ENCODE results near the gene GNA15.

Gene GNA15

DNA sequence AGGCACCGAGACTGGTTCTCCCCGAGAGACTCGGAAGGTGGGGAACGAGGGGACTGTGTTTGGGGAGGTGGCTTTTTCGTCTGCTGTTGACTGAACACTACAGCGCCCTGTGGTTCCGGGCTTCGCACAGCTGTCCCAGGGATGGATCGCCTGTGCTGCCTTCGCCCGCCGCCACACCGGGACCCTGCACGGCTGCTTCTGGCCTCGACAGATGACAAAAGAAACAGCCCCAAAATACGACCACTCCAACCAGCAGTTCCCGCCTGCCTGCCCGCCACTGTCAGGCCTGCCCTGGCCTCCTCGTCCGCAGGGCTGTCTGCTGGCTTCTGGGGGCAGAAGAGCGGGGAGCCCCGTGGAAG lies 13.3 kb upstream of the GNA15 start:
- DNase-seq = no peak

DNA sequence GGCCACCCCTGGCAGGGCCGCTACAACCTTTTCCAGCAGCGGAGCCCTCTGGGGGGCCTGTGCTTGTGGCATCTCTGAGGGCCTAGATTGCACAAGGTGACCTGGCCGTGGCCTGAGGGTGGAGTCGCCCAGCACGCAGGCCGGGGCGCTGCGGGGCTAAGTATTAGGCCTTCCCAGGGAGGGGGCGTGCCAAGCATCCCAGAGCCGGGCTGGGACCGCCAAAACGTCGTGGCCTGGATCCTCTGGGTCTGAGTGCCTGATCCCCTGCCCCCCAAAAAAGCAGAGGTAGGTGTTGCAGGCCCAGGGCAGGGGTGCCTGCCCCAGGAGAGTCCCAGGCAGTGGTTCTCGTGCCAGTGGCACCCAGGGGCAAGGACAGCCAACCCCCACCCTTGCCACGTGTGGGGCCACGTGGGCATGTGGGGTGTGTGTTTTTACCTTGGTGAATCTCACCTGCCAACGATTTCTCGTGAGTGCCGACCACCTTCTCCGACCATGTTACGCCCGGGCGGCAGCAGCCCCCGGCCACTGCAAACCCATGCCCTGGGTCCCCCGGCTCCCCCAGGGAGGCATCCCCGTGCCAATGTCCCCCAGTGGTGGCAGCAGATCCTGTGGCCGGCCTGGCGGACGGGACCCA lies 12.6 kb upstream of the GNA15 start:
- no peak for DNase-seq

DNA sequence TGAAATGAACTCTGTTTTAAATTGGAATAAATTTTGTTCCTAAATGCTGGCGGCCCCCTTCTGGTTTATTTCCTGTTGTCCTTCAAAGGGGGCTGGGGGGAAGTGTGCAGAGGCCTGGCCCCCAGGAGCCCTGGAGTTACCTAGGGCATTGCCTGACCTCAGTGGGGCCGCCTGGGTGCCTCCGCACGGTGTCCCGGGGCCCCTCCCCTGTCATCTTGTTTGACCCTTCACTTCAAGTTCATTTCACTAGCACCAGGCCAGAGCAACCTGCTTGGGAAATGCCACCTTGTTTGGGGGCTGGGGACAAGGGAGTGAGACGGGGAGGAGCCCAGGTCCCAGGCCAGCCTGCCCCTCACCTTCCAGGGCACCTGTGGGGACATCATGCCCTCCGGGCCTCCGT lies 11.9 kb upstream of the GNA15 start:
- no peak for DNase-seq

DNA sequence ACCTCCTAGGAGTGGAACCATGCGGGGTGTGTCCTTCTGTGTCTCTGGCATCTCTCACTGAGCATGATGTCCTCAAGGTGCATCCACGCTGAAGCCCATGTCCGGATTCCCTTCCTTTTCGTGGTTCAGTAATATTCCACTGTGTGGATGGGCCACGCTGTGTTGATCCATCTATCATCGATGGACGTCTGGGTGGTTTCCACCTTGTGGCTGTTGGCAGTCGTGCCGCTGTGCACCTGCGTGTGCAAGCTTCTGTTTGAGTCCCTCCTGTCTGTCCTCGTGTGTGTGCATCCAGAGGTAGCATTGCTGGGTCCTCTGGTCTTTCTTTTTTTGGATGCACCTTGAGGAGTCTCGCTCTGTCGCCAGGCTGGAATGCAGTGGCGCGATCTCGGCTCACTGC lies 11.2 kb upstream of the GNA15 start:
- no peak for DNase-seq

DNA sequence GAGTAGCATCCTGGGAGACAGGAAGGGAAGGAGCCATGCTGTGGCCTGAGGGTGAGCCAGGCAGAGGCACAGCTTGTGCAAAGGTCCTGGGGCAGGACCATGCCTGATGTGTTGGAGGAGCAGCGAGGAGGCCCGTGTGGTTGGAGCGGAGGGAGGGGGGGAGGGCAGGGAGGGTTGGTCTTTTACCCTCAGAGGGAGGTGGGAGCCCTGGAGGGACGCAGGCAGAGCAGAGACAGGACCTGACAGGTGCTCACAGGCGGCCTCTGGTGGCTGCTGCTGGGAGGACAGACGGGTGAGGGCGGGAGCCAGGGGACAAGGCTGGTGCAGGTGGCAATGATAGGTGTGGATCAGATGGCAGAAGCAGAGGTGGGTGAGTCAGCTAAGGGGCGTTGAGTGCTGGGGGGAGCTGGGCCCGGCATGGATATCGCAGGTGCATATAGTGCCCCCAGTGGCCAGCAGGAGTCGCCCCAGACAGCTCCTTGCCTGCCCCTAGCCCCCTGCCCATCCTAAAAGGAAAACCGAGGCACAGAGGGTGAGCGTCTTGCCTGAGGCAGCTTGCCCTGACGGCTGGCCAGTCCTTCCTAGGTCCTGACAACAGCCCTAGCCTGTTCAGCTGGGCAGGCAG lies 9.8 kb upstream of the GNA15 start:
- DNase-seq = peak; percentile 82

DNA sequence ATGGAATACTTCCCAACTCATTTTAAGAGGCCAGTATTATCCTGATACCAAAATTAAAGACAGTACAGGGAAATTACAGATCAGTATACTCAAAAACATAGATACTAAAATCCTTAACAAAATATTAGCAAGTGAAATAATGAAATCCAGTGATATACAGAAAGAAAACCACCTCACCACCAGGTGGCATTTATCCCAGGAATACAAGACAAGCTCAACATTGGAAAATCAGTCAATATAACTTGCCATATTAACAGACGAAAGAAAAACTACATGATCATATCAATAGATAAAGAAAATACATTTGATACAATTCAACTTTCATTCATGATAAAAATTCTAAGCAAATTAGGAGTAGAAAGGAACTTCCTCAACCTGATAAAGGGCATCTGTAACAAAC lies 6.7 kb upstream of the GNA15 start:
- no peak for DNase-seq

DNA sequence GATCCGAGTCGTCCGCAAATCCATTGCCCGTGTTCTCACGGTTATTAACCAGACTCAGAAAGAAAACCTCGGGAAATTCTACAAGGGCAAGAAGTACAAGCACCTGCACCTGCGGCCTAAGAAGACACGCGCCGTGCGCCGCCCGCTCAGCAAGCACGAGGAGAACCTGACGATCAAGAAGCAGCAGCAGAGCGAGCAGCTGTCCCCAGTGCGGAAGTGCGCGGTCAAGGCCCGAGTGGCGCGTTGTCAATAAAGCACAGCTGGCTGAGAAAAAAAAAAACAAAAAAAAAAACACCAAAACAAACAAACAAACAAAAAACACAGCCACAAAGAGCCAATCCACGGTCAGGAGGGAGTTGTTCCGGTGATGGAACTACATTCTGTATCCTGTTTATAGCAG lies 4.7 kb upstream of the GNA15 start:
- DNase-seq = no peak

DNA sequence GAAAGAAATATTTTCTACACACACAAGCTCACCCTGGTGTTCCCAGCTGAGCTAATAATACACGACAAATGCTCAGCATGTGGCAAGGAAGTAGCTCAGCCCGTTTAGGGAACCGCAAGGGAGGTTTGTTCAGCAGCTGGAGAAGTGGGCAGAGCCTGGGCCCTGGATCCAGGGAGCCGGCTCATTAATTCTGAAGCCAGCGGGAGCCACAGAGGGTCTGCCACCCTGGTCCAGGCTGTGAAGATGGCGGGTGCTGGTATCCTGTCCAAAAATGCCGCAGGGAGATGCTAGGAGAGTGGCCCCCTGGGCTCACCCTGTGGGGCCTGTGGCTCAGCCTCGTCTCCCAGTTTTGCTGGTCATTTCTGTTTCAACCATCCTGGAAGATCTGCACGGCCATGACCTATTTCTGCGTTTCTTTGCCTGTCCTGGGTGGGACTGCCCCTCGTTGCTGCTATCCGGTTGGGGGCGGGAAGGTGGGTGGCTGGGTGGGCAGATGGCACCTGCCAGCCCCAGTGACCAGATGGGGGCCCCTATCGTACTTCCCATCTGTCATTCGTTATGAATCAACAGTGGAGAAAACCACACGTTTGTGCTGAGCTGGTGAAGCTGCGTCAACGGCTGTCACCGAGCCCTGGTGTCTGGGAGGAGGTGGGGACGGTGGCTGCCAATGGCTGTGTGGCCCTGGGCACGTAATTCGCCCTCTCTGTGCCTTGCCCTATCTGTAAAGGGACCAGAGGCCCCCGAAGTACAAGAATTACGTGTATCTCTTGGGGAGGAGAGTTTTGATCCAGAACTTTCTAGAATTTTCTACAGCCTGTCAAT lies 2.7 kb upstream of the GNA15 start:
- DNase-seq = peak; percentile 75

DNA sequence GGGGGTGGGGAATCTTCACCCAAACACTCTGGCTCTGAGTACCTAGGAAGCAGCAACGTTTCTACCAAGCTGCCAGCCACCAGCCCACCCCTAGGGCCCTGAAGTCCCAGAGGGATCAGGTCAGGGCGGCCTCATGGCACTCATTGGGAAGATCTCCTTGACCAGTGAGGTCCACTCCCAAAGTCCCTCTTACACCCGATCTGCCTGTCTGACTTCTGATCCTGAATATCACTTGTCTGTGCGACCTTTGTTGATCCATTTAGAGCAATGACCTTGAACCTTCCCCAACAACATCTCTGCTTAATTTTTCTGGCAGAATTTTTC lies 2.1 kb upstream of the GNA15 start:
- DNase-seq = no peak

DNA sequence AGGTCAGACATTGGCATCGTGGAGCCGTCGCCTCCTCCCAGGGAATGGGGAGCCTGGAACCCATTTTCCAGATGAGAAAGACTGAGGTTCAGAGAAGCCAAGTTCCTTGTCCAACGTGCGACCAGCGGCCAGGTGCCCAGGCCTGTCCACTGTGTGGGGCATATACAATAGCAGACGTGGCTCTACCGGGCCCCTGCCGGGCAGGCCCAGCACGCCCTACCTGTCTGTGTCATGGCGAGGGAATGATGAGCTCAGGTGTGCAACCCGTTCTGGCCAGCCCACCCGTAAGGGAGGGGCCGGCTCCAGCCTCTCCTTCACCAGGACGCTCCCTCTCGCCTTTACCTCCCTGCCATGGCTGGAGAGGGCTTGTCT lies 837 bp downstream of the GNA15 start:
- no peak for DNase-seq

DNA sequence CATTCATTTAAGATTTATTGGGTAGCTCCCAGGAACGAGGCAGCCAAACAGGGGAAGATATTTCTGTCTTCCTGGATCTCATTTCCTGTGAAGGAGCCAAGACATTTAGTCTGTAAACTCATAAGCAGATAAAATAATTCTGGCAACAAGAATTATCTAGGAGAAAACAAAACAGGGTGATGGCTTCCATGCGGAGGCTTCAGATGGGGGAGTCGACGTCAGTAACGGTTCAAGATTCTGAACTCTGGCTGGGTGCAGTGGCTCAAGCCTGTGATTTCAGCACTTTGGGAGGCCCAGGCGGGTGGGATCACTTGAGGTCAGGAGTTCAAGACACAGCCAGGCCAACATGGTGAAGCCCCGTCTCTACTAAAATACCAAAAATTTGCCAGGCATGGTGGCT lies 1.3 kb downstream of the GNA15 start:
- no peak for DNase-seq

DNA sequence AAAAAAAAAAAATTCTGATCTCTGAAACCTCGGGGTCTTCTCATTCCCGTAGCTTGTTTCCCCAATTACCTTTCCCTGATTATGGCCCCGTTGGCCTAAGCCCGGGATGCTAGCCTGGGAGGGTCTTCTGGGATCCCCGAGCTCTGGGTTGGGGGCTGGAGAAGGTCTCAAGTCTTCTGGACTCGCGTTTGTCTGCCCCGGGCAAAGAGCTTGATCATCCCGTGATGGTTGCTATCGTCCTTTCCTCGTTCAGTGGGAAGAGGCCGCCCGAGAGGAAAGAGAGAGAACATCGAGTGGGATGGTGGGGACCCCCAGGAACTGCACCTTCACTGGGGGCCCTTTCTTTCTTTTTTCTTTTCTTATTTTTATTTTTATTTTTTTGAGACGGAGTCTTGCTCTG lies 2.4 kb downstream of the GNA15 start:
- DNase-seq = no peak

DNA sequence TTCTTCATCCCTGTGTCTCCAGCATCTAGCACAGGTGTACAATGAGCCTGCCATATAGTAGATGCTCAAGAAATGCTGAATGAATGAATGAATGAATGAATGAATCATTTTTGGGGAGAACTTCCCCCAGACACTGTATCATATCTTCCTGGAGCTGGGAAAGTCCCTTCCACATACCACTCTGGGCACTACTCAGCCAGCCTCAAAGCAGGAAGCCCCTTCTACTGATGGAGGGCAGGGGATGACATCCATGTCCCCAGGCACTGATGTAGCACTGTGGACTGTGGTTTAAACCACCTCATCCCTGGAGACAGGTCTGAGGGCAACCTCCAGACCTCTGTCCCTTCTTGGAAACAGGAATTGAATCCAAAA lies 4.8 kb downstream of the GNA15 start:
- DNase-seq = no peak

DNA sequence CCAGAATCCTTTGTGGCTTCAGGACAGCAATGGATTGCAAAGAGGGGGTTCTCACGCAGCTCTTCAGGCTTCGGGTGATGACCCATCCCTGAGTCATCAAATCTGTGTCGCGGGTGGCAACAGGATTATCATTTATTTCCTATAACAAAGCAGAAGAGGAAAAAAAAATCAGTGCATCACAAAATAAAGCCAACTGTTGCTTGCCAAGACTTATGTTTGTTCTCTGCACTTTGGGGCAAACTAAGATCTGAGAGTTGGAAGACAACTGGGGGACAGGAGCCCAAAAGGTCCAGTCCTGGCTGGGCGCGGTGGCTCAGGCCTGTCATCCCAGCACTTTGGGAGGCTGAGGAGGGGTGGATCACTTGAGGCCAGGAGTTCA lies 6.4 kb downstream of the GNA15 start:
- DNase-seq = no peak

DNA sequence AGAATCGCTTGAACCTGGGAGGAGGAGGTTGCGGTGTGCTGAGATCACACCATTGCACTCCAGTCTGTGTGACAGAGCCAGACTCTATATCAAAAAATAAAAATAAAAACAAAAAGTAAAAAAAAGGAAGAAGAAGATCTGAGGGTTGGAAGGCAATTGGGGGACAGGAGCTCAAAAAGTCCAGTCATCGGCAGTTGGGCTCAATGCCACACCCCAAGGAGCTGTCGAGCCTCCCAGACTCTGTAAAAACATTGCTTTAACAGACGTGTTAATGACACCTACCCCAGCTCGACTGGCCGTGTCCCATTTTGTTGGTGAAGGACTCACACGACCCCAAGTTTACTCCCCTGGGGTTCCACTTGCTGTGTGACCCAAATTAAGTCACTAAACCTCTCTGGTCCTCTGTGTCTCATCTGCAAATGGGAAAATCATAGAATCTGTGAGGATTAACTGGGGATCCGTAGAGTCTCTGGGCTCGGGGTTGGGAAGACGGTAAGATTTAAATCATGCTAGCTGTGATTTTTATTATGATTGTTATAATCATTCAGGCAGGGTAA lies 7.0 kb downstream of the GNA15 start:
- no peak for DNase-seq

DNA sequence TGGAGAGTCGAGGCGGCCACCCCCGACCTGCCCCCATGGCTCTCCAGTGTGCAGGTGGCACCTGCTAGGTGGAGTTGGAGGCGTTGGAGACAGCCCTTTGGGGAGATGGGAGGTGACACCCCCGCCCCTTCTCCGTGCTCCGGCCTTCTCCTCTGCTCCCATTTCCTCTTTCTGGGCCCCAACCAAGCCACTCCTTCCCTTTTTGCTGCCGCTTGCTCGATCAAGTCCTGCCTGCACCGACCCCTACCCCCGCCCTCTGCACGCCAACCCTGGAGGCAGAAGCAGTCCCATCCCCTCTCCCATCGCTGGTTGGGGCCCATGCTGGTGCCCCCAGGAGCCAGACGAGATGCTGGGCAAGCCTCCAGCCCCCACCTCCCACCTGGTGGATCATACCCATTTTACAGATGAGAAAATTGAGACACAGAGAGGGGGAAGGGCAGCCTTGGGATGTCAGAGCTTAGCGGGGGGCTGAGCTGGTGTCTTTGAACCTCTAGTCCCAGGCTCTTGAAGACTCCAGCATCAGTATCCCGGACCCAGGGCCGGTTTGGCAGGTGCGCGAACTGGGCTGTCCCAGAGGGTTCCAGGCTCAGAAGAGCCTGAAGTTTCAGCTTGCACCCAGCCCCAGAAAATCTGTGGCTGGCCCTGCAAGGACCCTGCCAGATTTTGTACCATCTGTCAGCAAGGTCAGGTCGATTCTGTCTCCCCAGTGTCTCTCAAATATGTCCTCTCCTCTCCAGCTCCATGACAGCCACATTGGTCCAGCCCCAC lies 10.3 kb downstream of the GNA15 start:
- no peak for DNase-seq

DNA sequence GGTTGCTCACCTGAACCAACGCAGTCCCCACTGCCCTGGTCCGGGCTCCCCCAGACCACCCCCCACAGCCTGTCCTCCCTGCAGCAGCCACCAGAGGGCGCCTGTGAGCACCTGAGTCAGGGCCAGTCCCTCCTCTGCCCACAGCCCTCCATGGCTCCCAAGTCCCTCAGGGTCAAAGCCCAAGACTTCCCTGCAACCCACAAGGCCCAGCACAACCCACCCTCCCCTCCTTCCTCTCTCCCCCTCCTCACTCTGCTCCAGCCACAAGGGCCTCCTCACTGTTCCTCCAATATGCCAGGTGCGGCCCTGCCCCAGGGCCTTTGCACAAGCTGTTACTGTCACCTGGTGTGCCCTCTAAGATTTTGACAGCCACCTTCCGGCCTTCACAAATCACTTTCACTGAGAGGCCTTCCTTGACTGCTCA lies 10.9 kb downstream of the GNA15 start:
- DNase-seq = peak; percentile 79

DNA sequence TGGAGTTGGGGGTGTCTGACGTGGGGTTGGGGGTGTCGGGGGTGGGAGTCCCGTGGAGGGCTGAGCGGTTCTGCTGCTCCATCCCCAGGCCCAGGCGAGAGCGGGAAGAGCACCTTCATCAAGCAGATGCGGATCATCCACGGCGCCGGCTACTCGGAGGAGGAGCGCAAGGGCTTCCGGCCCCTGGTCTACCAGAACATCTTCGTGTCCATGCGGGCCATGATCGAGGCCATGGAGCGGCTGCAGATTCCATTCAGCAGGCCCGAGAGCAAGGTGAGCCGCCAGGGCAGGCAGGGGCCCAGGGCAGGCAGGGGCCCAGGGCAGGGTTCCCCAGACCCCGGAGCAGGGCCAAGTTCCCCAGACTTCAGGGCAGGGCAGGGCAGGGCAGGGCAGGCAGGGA lies 12.7 kb downstream of the GNA15 start:
- DNase-seq = no peak

DNA sequence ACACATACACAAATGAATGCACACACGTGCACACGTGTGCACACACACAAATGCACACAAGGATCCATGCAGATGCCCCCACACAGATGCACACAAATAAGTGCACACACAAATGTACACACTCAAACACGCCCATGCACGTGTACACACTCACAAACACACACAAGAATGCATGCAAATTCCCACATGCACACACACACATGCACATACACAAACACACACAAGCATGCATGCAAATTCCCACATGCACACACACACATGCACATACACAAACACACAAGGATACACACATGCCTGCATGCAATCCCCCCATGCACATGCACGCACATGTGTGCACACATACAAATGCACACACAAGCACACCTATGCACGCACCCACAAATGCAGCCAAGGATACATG lies 13.3 kb downstream of the GNA15 start:
- DNase-seq = no peak

DNA sequence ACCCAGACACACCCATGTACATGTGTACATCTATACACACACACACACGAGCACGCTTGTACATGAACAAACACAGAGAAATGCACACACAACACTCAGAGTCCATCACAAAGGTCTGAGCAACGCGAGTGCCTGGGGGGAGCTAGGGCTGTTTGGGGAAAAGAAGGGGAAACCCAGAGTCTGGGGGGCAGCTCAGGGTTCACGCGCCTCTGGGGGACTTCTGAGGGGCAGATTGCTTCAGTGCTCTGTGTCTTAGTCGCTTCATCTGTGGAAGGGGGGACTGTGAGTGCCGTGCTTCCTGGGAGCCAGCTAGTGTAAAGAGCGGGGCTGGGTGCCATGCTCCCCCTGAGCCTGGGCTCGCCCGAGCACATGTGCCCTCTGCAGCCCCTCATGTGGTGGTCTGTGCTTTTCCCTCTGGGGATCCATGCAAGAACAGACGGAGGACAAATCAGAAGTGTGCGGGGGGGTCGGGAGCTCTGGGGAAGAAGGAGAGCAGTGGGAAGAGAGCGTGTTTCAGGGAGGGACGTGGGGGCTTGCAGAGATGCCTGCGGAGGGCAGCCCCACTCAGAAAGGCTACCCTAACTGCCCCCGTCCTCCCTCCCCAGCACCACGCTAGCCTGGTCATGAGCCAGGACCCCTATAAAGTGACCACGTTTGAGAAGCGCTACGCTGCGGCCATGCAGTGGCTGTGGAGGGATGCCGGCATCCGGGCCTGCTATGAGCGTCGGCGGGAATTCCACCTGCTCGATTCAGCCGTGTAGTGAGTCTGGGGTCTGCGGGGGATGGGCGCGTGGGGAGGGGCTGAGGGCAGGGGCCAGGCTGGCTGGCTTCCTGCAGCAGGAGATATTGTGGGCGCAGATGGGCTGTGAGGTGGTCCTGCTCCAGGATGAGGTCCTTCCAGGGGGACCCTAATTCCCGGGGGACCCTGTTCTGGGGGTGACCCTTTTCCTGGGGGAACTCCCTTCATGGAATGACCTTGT lies 14.0 kb downstream of the GNA15 start:
- no peak for DNase-seq

DNA sequence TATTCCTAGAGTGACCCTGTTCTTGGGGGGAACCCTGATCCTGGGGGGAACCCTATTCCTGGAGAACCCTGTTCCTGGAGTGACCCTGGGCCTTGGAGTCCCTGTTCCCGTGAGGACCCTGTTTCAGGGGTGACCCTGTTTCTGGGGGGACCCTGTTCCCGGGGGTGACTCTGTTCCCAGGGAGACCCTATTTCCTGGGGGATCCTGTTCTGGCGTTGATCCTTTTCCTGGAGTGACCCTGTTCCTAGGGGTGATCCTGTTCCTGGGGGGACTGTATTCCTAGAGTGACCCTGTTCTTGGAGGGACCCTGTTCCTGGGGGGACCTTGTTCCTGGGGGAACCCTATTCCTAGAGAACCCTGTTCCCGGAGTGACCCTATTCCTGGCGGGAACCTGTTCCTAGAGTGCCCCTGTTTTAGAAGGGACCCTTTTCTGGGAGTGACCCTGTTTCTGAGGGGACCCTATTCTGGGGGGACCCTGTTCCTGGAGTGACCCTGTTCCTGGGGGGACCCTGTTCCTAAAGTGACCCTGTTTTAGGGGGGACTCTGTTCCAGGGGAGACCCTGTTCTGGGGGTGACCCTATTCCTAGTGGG lies 15.0 kb downstream of the GNA15 start:
- no peak for DNase-seq
